ENCODE measurements around the gene LSAMP. TPM values are rescaled to one million over a fixed set of nuclear protein-coding genes. Genes with fewer than 3 reads are reported as not detected.

Gene LSAMP
- total RNA-seq, 4 donors from 2014 or later: 1.2 to 3.0 (median 1.8) TPM

- H3K27ac ChIP-seq (replicated peaks in 1 of 4): no peak overlapping the region
These were observed 486.8 kb downstream of the LSAMP start for GRCh38 chr3:115958526-115958925.

GRCh38 chr3:115947325-115947724 lies 498.0 kb downstream of the LSAMP start:
- Histone ChIP-seq H3K9me3 (no peaks in the 10 kb centered on the region), H3K27me3 (no peaks in the 10 kb centered on the region), H3K27ac (replicated peaks in 1 of 4) (no peak overlapping the region), H3K36me3 (no peaks in the 10 kb centered on the region), H3K4me3 (no peak overlapping the region), H3K4me1 (no peaks in the 10 kb centered on the region)
- intact Hi-C loops (cut with DNase I): no loop called here
- 61% methylated on average over 2 of the region's 2 CpGs for WGBS
- TF ChIP-seq, protein P1, sequence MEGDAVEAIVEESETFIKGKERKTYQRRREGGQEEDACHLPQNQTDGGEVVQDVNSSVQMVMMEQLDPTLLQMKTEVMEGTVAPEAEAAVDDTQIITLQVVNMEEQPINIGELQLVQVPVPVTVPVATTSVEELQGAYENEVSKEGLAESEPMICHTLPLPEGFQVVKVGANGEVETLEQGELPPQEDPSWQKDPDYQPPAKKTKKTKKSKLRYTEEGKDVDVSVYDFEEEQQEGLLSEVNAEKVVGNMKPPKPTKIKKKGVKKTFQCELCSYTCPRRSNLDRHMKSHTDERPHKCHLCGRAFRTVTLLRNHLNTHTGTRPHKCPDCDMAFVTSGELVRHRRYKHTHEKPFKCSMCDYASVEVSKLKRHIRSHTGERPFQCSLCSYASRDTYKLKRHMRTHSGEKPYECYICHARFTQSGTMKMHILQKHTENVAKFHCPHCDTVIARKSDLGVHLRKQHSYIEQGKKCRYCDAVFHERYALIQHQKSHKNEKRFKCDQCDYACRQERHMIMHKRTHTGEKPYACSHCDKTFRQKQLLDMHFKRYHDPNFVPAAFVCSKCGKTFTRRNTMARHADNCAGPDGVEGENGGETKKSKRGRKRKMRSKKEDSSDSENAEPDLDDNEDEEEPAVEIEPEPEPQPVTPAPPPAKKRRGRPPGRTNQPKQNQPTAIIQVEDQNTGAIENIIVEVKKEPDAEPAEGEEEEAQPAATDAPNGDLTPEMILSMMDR (IDR thresholded peaks at IDR 0.05): no peak
- TF ChIP-seq POLR2AphosphoS5 (IDR thresholded peaks at IDR 0.05) (no peak), EP300 (IDR thresholded peaks at IDR 0.05) (no peak), POLR2A (IDR thresholded peaks at IDR 0.05; ENCODE audit: low read depth) (no peak)
- DNase-seq (ENCODE audit: extremely low spot score): no peak

More at GRCh38 chr3:115958526-115958925, 486.8 kb downstream of the LSAMP start:
- Histone ChIP-seq H3K4me1 (no peaks in the 10 kb centered on the region), H3K4me3 (no peak overlapping the region), H3K9me3 (no peaks in the 10 kb centered on the region), H3K27me3 (no peaks in the 10 kb centered on the region), H3K36me3 (no peaks in the 10 kb centered on the region)
- 93% methylated on average over 5 of the region's 5 CpGs for WGBS
- TF ChIP-seq EP300 (IDR thresholded peaks at IDR 0.05) (no peak), POLR2A (IDR thresholded peaks at IDR 0.05; ENCODE audit: low read depth) (no peak)
- TF ChIP-seq, protein P1 (IDR thresholded peaks at IDR 0.05): no peak
- intact Hi-C loops (cut with DNase I): no loop called here
- DNase-seq (ENCODE audit: extremely low spot score): no peak

GRCh38 chr3:115943579-115943978 lies 501.7 kb downstream of the LSAMP start:
- Histone ChIP-seq H3K4me1 (no peaks in the 10 kb centered on the region), H3K4me3 (no peak overlapping the region), H3K27me3 (no peaks in the 10 kb centered on the region), H3K36me3 (no peaks in the 10 kb centered on the region), H3K9me3 (no peaks in the 10 kb centered on the region), H3K27ac (replicated peaks in 1 of 4) (no peak overlapping the region)
- TF ChIP-seq POLR2A (IDR thresholded peaks at IDR 0.05; ENCODE audit: low read depth) (no peak), EP300 (IDR thresholded peaks at IDR 0.05) (no peak), POLR2AphosphoS5 (IDR thresholded peaks at IDR 0.05) (no peak)
- TF ChIP-seq, protein P1 (IDR thresholded peaks at IDR 0.05): no peak
- intact Hi-C loops (cut with DNase I): no loop called here
- 69% methylated on average over 3 of the region's 3 CpGs for WGBS
- no peak for DNase-seq (ENCODE audit: extremely low spot score)

GRCh38 chr3:115937054-115937453 lies 508.2 kb downstream of the LSAMP start:
- 87% methylated on average over 2 of the region's 2 CpGs for WGBS
- no peaks in the 10 kb centered on the region for H3K9me3 ChIP-seq
- no peaks in the 10 kb centered on the region for H3K36me3 ChIP-seq
- no peaks in the 10 kb centered on the region for H3K4me1 ChIP-seq
- H3K27me3 ChIP-seq: no peaks in the 10 kb centered on the region
- H3K4me3 ChIP-seq: no peak overlapping the region
- DNase-seq (ENCODE audit: extremely low spot score): no peak
- TF ChIP-seq POLR2AphosphoS5 (IDR thresholded peaks at IDR 0.05) (no peak), POLR2A (IDR thresholded peaks at IDR 0.05; ENCODE audit: low read depth) (no peak)
- TF ChIP-seq, protein P1 (IDR thresholded peaks at IDR 0.05): peak in 1 of 3 experiments; percentile 13
- H3K27ac ChIP-seq (replicated peaks in 1 of 4): no peak overlapping the region
- intact Hi-C loops (cut with DNase I): no loop called here

GRCh38 chr3:115932807-115933206 lies 512.5 kb downstream of the LSAMP start:
- H3K27me3 ChIP-seq: no peaks in the 10 kb centered on the region
- no peak overlapping the region for H3K4me3 ChIP-seq
- WGBS: 96% methylated on average over 7 of the region's 7 CpGs
- H3K9me3 ChIP-seq: no peaks in the 10 kb centered on the region
- TF ChIP-seq EP300 (IDR thresholded peaks at IDR 0.05) (no peak), POLR2AphosphoS5 (IDR thresholded peaks at IDR 0.05) (no peak), POLR2A (IDR thresholded peaks at IDR 0.05; ENCODE audit: low read depth) (no peak)
- TF ChIP-seq, protein P1 (IDR thresholded peaks at IDR 0.05): no peak
- no peak overlapping the region for H3K27ac ChIP-seq (replicated peaks in 1 of 4)
- no peak for DNase-seq (ENCODE audit: extremely low spot score)
- no peaks in the 10 kb centered on the region for H3K4me1 ChIP-seq
- no peaks in the 10 kb centered on the region for H3K36me3 ChIP-seq
- intact Hi-C loops (cut with DNase I): no loop called here

All from esophagus muscularis mucosa (tissue), 4 donors.